Tibial nerve (tissue), 4 donors: ENCODE measurements around the gene AMELX.

Source experiments
- CTCF ChIP-seq, 5 experiments: fragments of 200-600 bp in 3 of 5; fragments of 450-650 bp in 2 of 5; sonication (generic) in 3 of 5; IDR thresholded peaks; one replicate each; pipeline ENCODE4 v1.5.1; 2016 to 2019; ENCODE audit warnings: antibody characterized with exemption in 5 of 5, mild to moderate bottlenecking in 3 of 5, moderate library complexity in 2 of 5
- EP300 ChIP-seq, 2 donors: sonication (generic); formaldehyde crosslinking; IDR thresholded peaks; one replicate each; pipeline ENCODE4 v1.6.1; 2017; ENCODE audit warnings: antibody characterized with exemption in 2 of 2, mild to moderate bottlenecking in 1 of 2
- POLR2A ChIP-seq, 2 donors: fragments of 450-650 bp; IDR thresholded peaks; one replicate each; pipeline ENCODE4 v1.6.1; 2017; ENCODE audit warnings: antibody characterized with exemption in 2 of 2, mild to moderate bottlenecking in 2 of 2, moderate library complexity in 2 of 2

- TF ChIP-seq CTCF (IDR thresholded peaks at IDR 0.05), result no peak
- TF ChIP-seq POLR2A (IDR thresholded peaks at IDR 0.05), result no peak
- TF ChIP-seq EP300 (IDR thresholded peaks at IDR 0.05), result no peak
Measured at GRCh38 chrX:11304829-11305228, 11.6 kb downstream of the AMELX start.
